MM.1S (cell line): ENCODE results near the gene CRY2.

Experiments used
- DNase-seq: peaks from one replicate; pipeline ENCODE4 v3.0.0-alpha.2; 2015
- H2AFZ ChIP-seq: fragments of 300-600 bp; sonication (generic); 2 replicates; pipeline ENCODE4 v1.6.0; 2016; ENCODE audit warnings: antibody characterized with exemption, low read length
- H3F3A ChIP-seq: fragments of 300-600 bp; sonication (generic); 2 replicates; pipeline ENCODE4 v1.6.1; 2016; ENCODE audit warnings: mild to moderate bottlenecking, antibody characterized with exemption, low read length, moderate library complexity, mixed read lengths; ENCODE audit not compliant: insufficient read depth
- H3K27ac ChIP-seq: fragments of 300-600 bp; sonication (generic); 2 replicates; pipeline ENCODE4 v1.5.1; 2016; ENCODE audit warnings: mild to moderate bottlenecking, low read length
- H3K27me3 ChIP-seq: fragments of 300-600 bp; sonication (generic); replicated peaks from 2 replicates; pipeline ENCODE4 v1.6.0; 2016; ENCODE audit warnings: low read length; ENCODE audit not compliant: insufficient read depth
- H3K36me3 ChIP-seq: fragments of 300-600 bp; sonication (generic); replicated peaks from 2 replicates; pipeline ENCODE4 v1.6.1; 2016; ENCODE audit warnings: mild to moderate bottlenecking, low read length, mixed read lengths; ENCODE audit not compliant: insufficient read depth
- H3K4me1 ChIP-seq: fragments of 300-600 bp; sonication (generic); 2 replicates; pipeline ENCODE4 v1.6.1; 2016; ENCODE audit warnings: low read length, mixed read lengths
- H3K4me2 ChIP-seq: fragments of 300-600 bp; sonication (generic); 2 replicates; pipeline ENCODE4 v1.6.0; 2016; ENCODE audit warnings: low read depth, low read length
- H3K4me3 ChIP-seq: fragments of 300-600 bp; sonication (generic); 2 replicates; pipeline ENCODE4 v1.5.1; 2016; ENCODE audit warnings: low read length, mixed read lengths
- H3K79me2 ChIP-seq: fragments of 300-600 bp; sonication (generic); 2 replicates; pipeline ENCODE4 v1.6.1; 2016; ENCODE audit warnings: mixed run types, low read length, mixed read lengths
- H3K9ac ChIP-seq: fragments of 300-600 bp; sonication (generic); 2 replicates; pipeline ENCODE4 v1.6.1; 2016; ENCODE audit warnings: low read length, mixed read lengths
- H3K9me2 ChIP-seq: fragments of 300-600 bp; sonication (generic); replicated peaks from 2 replicates; pipeline ENCODE4 v1.6.1; 2016; ENCODE audit warnings: mild to moderate bottlenecking, low read length, mixed read lengths; ENCODE audit not compliant: insufficient read depth
- H3K9me3 ChIP-seq: fragments of 300-600 bp; sonication (generic); replicated peaks from 2 replicates; pipeline ENCODE4 v1.6.1; 2016; ENCODE audit warnings: mild to moderate bottlenecking, low read length, mixed read lengths; ENCODE audit not compliant: insufficient read depth
- H4K20me1 ChIP-seq: fragments of 300-600 bp; sonication (generic); 2 replicates; pipeline ENCODE4 v1.6.1; 2016; ENCODE audit warnings: mild to moderate bottlenecking, low read length, moderate library complexity, mixed read lengths; ENCODE audit not compliant: insufficient read depth
- EZH2 ChIP-seq: fragments of 300-600 bp; sonication (generic); optimal IDR thresholded peaks from 2 replicates; pipeline ENCODE3; 2017; ENCODE audit warnings: low read depth, mild to moderate bottlenecking, antibody characterized with exemption, low read length, mixed read lengths
- EZH2phosphoT487 ChIP-seq: fragments of 300-600 bp; sonication (generic); IDR thresholded peaks from 2 replicates; pipeline ENCODE4 v1.6.1; 2018; ENCODE audit warnings: antibody characterized with exemption, low read length
- TF ChIP-seq, protein P1 (sequence below): fragments of 300-600 bp; sonication (generic); IDR thresholded peaks from 2 replicates; pipeline ENCODE4 v1.5.1; 2016; ENCODE audit warnings: antibody characterized with exemption, low read length, mixed read lengths

Gene CRY2

DNA sequence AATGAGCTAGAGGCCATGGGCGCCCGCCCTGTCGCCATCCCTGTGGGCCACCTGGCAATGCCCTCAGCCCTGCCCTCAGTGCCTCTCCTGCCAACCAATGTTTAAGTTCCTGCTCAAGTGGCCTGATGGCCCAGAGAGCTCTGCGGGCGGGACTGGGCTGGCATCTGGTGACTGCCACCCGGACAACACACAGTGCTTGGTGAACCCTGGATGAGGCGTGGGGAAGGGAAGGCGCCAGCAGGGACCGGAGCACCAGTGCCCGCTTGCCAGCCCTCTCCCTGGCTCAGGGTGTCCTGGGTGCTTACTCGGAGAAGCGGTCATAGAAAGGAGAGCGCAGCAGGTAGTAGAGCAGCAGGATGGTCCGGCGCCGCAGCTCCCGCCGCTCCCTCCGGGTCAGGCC is 66.2 kb downstream of the CRY2 start:
- no peak overlapping the region for H2AFZ ChIP-seq
- no peaks in the 10 kb centered on the region for H3K9me3 ChIP-seq
- no peak overlapping the region for H3K4me2 ChIP-seq
- peaks cover 22% of the 10 kb centered on the region for H3K79me2 ChIP-seq
- DNase-seq: no peak
- H3K9me2 ChIP-seq: no peaks in the 10 kb centered on the region
- H3F3A ChIP-seq: peaks cover 12% of the 10 kb centered on the region
- no peak for TF ChIP-seq EZH2
- no peaks in the 10 kb centered on the region for H3K36me3 ChIP-seq
- peaks cover 3% of the 10 kb centered on the region; the same call in 1 of the 2 replicates for H3K4me1 ChIP-seq
- no peaks in the 10 kb centered on the region for H3K27me3 ChIP-seq
- H3K4me3 ChIP-seq: no peak overlapping the region
- H3K9ac ChIP-seq: no peak overlapping the region
- H3K27ac ChIP-seq: no peak overlapping the region
- no peaks in the 10 kb centered on the region for H4K20me1 ChIP-seq

DNA sequence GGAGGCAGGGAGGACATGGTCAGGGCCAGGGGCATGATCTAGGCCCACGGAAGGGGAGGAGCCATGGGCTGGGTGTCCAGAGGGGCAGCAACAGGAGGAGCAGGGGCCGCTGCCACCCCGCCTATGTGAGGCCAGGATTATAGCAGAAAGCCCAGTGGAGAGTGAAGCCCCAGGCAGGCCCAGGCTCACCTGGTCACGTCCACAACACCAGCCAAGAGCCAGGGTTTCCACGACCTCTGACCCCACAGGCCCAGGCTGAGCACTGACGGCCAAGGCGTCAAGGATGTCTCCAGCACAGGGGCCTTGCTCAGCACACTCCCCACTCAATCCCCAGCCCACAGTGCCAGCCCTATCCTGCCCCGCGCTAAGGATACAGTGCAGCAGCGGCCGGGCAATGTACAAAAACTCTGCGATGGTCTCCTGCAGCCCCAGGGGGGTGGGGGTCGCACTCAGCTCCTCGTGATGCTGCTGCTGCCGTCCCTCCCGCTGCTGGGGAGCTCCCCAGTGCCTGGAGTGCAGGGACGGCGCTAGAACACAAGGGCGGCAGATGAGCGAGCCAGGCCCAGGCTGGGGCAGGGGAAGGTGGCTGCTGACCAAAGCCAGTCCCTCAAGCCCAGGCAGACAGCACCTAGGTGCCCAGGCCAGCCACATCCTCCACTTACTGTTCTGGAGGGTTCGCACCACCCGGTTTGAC is 66.8 kb downstream of the CRY2 start:
- TF ChIP-seq EZH2phosphoT487: no peak
- TF ChIP-seq, protein P1, sequence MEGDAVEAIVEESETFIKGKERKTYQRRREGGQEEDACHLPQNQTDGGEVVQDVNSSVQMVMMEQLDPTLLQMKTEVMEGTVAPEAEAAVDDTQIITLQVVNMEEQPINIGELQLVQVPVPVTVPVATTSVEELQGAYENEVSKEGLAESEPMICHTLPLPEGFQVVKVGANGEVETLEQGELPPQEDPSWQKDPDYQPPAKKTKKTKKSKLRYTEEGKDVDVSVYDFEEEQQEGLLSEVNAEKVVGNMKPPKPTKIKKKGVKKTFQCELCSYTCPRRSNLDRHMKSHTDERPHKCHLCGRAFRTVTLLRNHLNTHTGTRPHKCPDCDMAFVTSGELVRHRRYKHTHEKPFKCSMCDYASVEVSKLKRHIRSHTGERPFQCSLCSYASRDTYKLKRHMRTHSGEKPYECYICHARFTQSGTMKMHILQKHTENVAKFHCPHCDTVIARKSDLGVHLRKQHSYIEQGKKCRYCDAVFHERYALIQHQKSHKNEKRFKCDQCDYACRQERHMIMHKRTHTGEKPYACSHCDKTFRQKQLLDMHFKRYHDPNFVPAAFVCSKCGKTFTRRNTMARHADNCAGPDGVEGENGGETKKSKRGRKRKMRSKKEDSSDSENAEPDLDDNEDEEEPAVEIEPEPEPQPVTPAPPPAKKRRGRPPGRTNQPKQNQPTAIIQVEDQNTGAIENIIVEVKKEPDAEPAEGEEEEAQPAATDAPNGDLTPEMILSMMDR: no peak
- no peak for TF ChIP-seq EZH2
- no peaks in the 10 kb centered on the region for H3K36me3 ChIP-seq
- H3K4me1 ChIP-seq: peaks cover 5% of the 10 kb centered on the region
- no peaks in the 10 kb centered on the region for H3K27me3 ChIP-seq
- H3K27ac ChIP-seq: no peak overlapping the region
- H3K9me2 ChIP-seq: no peaks in the 10 kb centered on the region
- H3K9ac ChIP-seq: no peak overlapping the region
- H3K4me2 ChIP-seq: no peak overlapping the region
- H3K4me3 ChIP-seq: no peak overlapping the region
- H2AFZ ChIP-seq: no peak overlapping the region
- no peaks in the 10 kb centered on the region for H4K20me1 ChIP-seq
- peaks cover 22% of the 10 kb centered on the region for H3K79me2 ChIP-seq
- H3K9me3 ChIP-seq: no peaks in the 10 kb centered on the region
- DNase-seq: no peak
- H3F3A ChIP-seq: peaks cover 17% of the 10 kb centered on the region

DNA sequence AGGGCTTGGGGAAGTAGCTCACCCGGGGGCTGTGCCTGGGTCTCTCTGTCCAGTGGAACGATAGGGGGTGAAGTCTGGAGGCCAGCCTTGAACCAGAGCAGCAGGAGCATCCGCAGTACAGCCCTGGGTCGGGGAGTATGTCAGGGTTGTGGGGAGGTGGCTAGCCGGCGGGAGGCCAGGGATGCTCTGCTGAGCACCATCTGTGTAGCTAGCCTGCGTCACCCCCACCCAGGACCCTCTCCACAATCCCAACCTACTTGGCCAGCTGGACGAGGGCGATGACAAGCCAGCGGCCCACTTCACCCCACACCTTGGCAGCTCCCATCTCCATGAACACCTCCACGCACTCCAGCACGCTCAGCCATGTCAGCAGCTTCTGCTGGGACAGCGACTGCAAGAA is 68.2 kb downstream of the CRY2 start:
- H3K36me3 ChIP-seq: no peaks in the 10 kb centered on the region
- no peaks in the 10 kb centered on the region for H4K20me1 ChIP-seq
- no peak overlapping the region for H3K4me3 ChIP-seq
- H3K4me1 ChIP-seq: peaks cover 9% of the 10 kb centered on the region
- no peak overlapping the region for H3K27ac ChIP-seq
- no peak overlapping the region for H3K9ac ChIP-seq
- H3F3A ChIP-seq: peaks cover 18% of the 10 kb centered on the region
- no peaks in the 10 kb centered on the region for H3K9me2 ChIP-seq
- TF ChIP-seq EZH2phosphoT487 (no peak), EZH2 (no peak)
- TF ChIP-seq, protein P1: no peak
- DNase-seq: no peak
- peaks cover 22% of the 10 kb centered on the region for H3K79me2 ChIP-seq
- H3K4me2 ChIP-seq: no peak overlapping the region
- H2AFZ ChIP-seq: no peak overlapping the region
- H3K27me3 ChIP-seq: no peaks in the 10 kb centered on the region
- H3K9me3 ChIP-seq: no peaks in the 10 kb centered on the region

DNA sequence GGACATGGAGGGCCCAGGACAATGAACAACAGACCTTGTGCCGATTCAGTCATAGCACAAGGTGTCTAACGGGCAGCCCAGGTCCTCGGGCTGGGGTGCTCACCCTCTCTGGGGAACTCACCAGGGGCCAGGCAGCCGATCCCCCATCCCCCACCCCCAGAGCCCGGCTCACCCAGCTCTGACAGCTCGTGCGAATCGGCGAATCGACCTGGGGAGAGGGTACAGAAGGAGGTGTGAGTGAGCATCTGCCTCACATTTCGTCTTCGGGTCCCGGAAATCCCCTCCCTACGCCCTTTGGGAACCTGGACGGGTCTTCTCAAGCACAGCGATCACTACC is 70.0 kb downstream of the CRY2 start:
- no peaks in the 10 kb centered on the region for H3K9me3 ChIP-seq
- H3K4me2 ChIP-seq: peak overlapping the region; percentile 99
- peak overlapping the region; percentile 88 for H3K27ac ChIP-seq
- no peaks in the 10 kb centered on the region for H3K36me3 ChIP-seq
- TF ChIP-seq EZH2phosphoT487 (no peak), EZH2 (no peak)
- TF ChIP-seq, protein P1: no peak
- peak overlapping the region; percentile 96; the same call in 1 of the 2 replicates for H2AFZ ChIP-seq
- no peaks in the 10 kb centered on the region for H4K20me1 ChIP-seq
- H3K4me3 ChIP-seq: peak overlapping the region; percentile 95
- no peak for DNase-seq
- H3K27me3 ChIP-seq: no peaks in the 10 kb centered on the region
- peaks cover 18% of the 10 kb centered on the region for H3F3A ChIP-seq
- H3K9me2 ChIP-seq: no peaks in the 10 kb centered on the region
- peaks cover 22% of the 10 kb centered on the region for H3K79me2 ChIP-seq
- peaks cover 14% of the 10 kb centered on the region for H3K4me1 ChIP-seq
- H3K9ac ChIP-seq: peak overlapping the region; percentile 85
